Mucosa of descending colon (tissue), 3 donors: ENCODE results near the gene HDAC4. TPM values are rescaled to one million over a fixed set of nuclear protein-coding genes. Genes with fewer than 3 reads are reported as not detected.
A peak's percentile ranks its signal among the peaks of the same experiment; 100 is the strongest.

Source experiments
- ATAC-seq: fragments of 200-7000 bp; cut with Tn5 transposase; one replicate; pipeline ENCODE4 v1.9.1; 2020; ENCODE audit warnings: mild to moderate bottlenecking, moderate library complexity
- DNase-seq, 3 donors: peaks; one replicate each; pipeline ENCODE4 v3.0.0-alpha.2; 2020
- H3K36me3 ChIP-seq: fragments of 200-600 bp; one replicate; pipeline ENCODE4 v1.8.0; 2021; ENCODE audit warnings: low read depth, mild to moderate bottlenecking
- H3K4me1 ChIP-seq: fragments of 200-600 bp; one replicate; pipeline ENCODE4 v1.8.0; 2021; ENCODE audit warnings: low read depth, mild to moderate bottlenecking
- H3K4me3 ChIP-seq: fragments of 200-600 bp; one replicate; pipeline ENCODE4 v1.8.0; 2021; ENCODE audit warnings: mild to moderate bottlenecking
- H3K9me3 ChIP-seq: fragments of 200-600 bp; one replicate; pipeline ENCODE4 v1.8.0; 2021; ENCODE audit warnings: mild to moderate bottlenecking
- intact Hi-C, 2 donors: fragments of 100-400 bp; cut with DNase I in 1 of 2; cut with micrococcal nuclease in 1 of 2; formaldehyde crosslinking; loops; one replicate each; pipeline versions ENCODE4 v1.11.0 to v1.11.1; 2022; cut with DNase I, micrococcal nuclease
- total RNA-seq, 3 donors: library from RNA; stranded (reverse); fragmentation: NEBNext Ultra II Directional in 2 of 3; extraction: Animal tissue kit (Norgen Biotek cat#: 25700) in 2 of 3; gene quantifications; one replicate each; pipeline versions ENCODE4 v1.2.1 to v1.2.4, GENCODE V29; 2021 to 2023
- TF ChIP-seq, protein P1 (sequence below): fragments of 200-600 bp; IDR thresholded peaks from one replicate; pipeline ENCODE4 v1.8.0; 2022; ENCODE audit warnings: antibody characterized with exemption, mild to moderate bottlenecking
- donor health status: DM: no; HTN: no; CAD: no; lungs with moderate emphysema.
- donor health status: DM: no; HTN: no; CAD: no.
- donor health status: DM: no; HTN: yes; CAD: no.

The HDAC4 gene
- total RNA-seq, 3 donors from 2014 or later = 41.4 to 147 (median 44.0) TPM

DNA sequence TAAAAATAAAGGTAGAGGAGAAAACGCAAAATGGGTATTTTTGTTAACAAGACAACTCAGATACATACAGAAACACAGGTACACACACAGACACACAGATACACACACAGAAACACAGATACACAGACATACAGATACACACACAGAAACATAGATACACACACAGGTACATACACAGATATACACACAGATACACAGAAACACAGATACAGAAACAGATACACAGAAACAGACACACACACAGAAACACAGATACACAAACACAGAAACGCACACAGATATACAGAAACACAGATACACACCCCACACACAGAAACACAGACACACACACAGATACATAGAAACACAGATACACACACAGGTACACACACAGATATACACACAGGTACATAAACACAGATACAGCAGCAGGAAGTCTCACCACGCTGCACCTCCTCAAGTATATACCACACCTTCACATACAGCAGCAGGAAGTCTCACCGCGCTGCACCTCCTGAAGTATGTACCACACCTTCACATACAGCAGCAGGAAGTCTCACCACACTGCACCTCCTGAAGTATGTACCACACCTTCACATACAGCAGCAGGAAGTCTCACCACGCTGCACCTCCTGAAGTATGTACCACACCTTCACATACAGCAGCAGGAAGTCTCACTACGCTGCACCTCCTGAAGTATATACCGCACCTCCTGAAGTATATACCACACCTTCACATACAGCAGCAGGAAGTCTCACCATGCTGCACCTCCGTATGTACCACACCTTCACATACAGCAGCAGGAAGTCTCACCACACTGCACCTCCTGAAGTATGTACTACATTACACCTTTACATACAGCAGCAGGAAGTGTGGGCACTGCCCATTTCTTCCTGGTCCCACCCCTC, 250.5 kb downstream of the HDAC4 start:
- H3K4me1 ChIP-seq = no peaks in the 10 kb centered on the region
- DNase-seq (peak; percentile 24 to 37 (median 30)), ATAC-seq (peak; percentile 60)
- no peak overlapping the region for H3K4me3 ChIP-seq
- no peaks in the 10 kb centered on the region for H3K9me3 ChIP-seq
- TF ChIP-seq, protein P1, sequence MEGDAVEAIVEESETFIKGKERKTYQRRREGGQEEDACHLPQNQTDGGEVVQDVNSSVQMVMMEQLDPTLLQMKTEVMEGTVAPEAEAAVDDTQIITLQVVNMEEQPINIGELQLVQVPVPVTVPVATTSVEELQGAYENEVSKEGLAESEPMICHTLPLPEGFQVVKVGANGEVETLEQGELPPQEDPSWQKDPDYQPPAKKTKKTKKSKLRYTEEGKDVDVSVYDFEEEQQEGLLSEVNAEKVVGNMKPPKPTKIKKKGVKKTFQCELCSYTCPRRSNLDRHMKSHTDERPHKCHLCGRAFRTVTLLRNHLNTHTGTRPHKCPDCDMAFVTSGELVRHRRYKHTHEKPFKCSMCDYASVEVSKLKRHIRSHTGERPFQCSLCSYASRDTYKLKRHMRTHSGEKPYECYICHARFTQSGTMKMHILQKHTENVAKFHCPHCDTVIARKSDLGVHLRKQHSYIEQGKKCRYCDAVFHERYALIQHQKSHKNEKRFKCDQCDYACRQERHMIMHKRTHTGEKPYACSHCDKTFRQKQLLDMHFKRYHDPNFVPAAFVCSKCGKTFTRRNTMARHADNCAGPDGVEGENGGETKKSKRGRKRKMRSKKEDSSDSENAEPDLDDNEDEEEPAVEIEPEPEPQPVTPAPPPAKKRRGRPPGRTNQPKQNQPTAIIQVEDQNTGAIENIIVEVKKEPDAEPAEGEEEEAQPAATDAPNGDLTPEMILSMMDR = no peak
- intact Hi-C loops = no loop called here
- H3K36me3 ChIP-seq = peaks cover 3% of the 10 kb centered on the region

DNA sequence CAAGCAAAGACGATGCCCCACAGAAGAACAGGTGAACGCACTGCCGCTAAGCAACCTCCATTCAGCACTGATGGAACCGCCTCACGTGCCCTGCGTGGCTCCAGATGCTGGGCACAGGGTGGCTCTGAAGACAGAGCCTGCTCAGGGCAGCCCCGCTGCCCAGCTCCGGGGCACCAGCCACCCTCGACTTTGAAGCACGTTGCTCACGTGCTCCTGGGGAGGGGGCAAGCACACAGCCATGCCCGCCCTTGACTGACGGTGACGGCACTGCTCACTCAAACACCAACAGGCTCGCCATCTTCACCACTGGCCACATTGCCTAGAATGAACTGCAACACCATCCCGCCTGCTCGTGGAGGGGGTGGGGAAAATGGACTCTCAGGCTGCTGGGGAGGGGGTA, 251.3 kb downstream of the HDAC4 start:
- intact Hi-C loops = no loop called here
- peak in 2 of 3 donors; percentile 11 to 39 for DNase-seq
- no peaks in the 10 kb centered on the region for H3K9me3 ChIP-seq
- no peaks in the 10 kb centered on the region for H3K4me1 ChIP-seq
- H3K4me3 ChIP-seq = no peak overlapping the region
- peaks cover 3% of the 10 kb centered on the region for H3K36me3 ChIP-seq
- TF ChIP-seq, protein P1 = no peak
- ATAC-seq = no peak

DNA sequence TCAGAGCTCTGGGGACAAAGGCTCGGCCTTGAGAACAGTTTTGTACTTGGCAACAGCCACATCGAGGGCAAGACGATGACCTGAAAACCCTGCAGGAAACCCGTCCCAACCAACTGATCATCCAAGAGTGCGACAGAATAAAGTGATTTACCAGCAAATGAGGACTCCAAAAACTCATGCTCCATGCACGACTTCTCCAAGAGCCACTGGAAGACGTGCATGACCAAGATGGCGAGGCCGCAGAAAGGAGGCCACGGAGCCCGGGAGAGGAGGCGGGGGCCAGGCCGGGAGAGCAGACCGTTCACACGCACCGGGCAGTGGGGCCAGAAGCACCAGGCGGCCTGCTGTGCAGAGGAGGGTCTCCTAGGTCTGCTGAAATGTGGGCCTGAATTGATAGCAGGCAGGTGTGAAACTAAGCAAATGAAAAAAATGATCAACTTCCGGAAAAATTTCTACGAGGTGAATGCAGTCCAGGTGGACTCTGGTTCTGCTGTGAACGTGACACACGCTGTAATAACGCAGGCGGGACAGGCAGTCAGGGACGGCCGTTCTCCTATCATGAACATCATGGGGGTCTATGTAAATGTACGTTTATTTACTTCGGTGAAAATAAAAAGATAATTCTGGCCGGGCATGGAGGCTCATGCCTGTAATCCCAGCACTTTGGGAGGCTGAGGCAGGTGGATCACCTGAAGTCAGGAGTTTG, 252.2 kb downstream of the HDAC4 start:
- no peak overlapping the region for H3K4me3 ChIP-seq
- intact Hi-C loops = no loop called here
- H3K36me3 ChIP-seq = peaks cover 3% of the 10 kb centered on the region
- TF ChIP-seq, protein P1 = no peak
- DNase-seq (peak in 1 of 3 donors; percentile 18), ATAC-seq (no peak)
- H3K9me3 ChIP-seq = no peaks in the 10 kb centered on the region
- no peaks in the 10 kb centered on the region for H3K4me1 ChIP-seq

DNA sequence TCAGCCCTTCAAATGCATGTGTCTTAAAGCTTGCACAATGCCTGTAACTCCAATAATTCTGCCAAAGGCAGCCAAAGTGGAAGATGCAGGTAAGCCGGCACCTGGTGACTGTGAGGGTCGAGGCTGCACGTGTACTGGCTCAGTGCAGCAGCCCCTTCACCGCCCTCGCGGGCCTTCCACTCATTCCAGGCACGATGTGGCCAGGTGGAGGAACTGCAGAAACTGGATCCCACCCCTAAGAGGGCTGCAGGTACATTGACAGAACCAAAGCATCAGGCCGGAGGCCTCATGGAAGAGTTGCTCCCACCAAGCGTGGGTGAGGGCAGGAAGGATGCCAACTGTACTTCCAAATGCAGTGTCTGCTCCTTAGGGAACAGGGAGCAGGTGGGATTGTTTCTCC, 253.4 kb downstream of the HDAC4 start:
- TF ChIP-seq, protein P1 = no peak
- intact Hi-C loops = no loop called here
- peak in 2 of 3 donors; percentile 4 to 20 for DNase-seq
- Histone ChIP-seq H3K4me1 (no peaks in the 10 kb centered on the region), H3K4me3 (no peak overlapping the region), H3K36me3 (peaks cover 3% of the 10 kb centered on the region), H3K9me3 (no peaks in the 10 kb centered on the region)
- ATAC-seq = no peak

DNA sequence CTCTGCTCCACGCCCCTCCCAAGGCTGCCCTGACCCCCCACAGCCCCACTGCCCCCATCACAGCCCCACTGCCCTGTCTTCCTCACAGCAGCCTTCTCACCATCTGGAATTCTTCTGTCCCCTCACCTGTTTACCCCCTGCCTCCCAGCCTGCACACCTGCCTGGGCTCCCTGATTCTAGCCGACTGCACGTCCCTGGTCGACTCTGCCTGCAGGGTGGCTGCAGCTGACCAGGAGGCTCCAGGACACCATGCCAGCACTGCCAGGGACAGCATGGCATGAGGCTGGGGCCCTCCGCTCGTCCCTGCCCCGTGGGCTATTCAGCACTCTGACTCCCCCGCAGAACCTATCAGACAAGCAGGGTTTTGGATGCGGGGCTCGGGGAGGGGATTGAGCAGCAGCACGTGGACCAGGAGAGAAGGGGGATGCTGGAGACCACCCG, 254.1 kb downstream of the HDAC4 start:
- ATAC-seq (no peak), DNase-seq (peak in 2 of 3 donors; percentile 7 to 36)
- intact Hi-C loops = no loop called here
- no peak overlapping the region for H3K4me3 ChIP-seq
- no peaks in the 10 kb centered on the region for H3K4me1 ChIP-seq
- no peaks in the 10 kb centered on the region for H3K9me3 ChIP-seq
- H3K36me3 ChIP-seq = peaks cover 3% of the 10 kb centered on the region
- TF ChIP-seq, protein P1 = no peak
